SK-N-SH (cell line): Measurements from ENCODE around the gene PERM1. TPM values are rescaled to one million over a fixed set of nuclear protein-coding genes. Genes with fewer than 3 reads are reported as not detected.

ENCODE experiments used
- CTCF ChIA-PET: fragments of 300-600, 350-600 bp; formaldehyde crosslinking; extraction: SDS; loops from one replicate; lab custom pipeline; 2021; lab: Yijun Ruan, JAX
- POLR2A ChIA-PET: fragments of 350-600 bp; sonication (Branson Sonifier 250); formaldehyde crosslinking; extraction: SDS; loops from one replicate; lab custom pipeline; 2020; ENCODE audit warnings: antibody characterized with exemption, inconsistent platforms; lab: Yijun Ruan, JAX
- DNase-seq: peaks from one replicate; pipeline ENCODE4 v3.0.0; 2012
- H2AFZ ChIP-seq: fragments of 200-600 bp; sonication (generic); 2 replicates; pipeline ENCODE4 v1.8.1; 2016; ENCODE audit warnings: antibody characterized with exemption, mild to moderate bottlenecking, low read depth
- H3F3A ChIP-seq: fragments of 200-600 bp; sonication (generic); replicated peaks from 2 replicates; pipeline ENCODE3; 2016; ENCODE audit warnings: antibody characterized with exemption, mild to moderate bottlenecking; ENCODE audit not compliant: insufficient read depth
- H3K27ac ChIP-seq, 2 experiments: fragments of 200-500 bp in 1 of 2; fragments of 200-600 bp in 1 of 2; sonication (Bioruptor generic) in 1 of 2; sonication (generic), shearing (Covaris generic) in 1 of 2; 2 replicates each; pipeline versions ENCODE4 v1.5.1 to v1.6.1; 2014 to 2016; ENCODE audit warnings: low read depth in 2 of 2, inconsistent platforms in 1 of 2, low read length in 1 of 2, mild to moderate bottlenecking in 1 of 2, mixed read lengths in 1 of 2
- H3K27me3 ChIP-seq: fragments of 200-600 bp; sonication (generic), shearing (Covaris generic); 2 replicates; pipeline ENCODE4 v1.6.1; 2016; ENCODE audit warnings: mixed run types; ENCODE audit not compliant: insufficient read depth
- H3K36me3 ChIP-seq, 2 experiments: fragments of 200-500 bp in 1 of 2; fragments of 200-600 bp in 1 of 2; sonication (Bioruptor generic) in 1 of 2; sonication (generic) in 1 of 2; replicated peaks in 1 of 2; 2 replicates each; pipeline versions ENCODE3 to v1.5.1; 2014 to 2016; ENCODE audit warnings: low read length in 1 of 2, mild to moderate bottlenecking in 1 of 2; ENCODE audit not compliant: insufficient read depth in 2 of 2, control insufficient read depth in 1 of 2
- H3K4me1 ChIP-seq, 2 experiments: fragments of 200-500 bp in 1 of 2; fragments of 200-600 bp in 1 of 2; sonication (Bioruptor generic) in 1 of 2; sonication (generic), shearing (Covaris generic) in 1 of 2; 2 replicates each; pipeline versions ENCODE4 v1.5.1 to v1.6.1; 2014 to 2016; ENCODE audit warnings: low read depth in 1 of 2, low read length in 1 of 2, mixed run types in 1 of 2; ENCODE audit not compliant: insufficient read depth in 2 of 2, control insufficient read depth in 1 of 2
- H3K4me2 ChIP-seq: fragments of 200-600 bp; sonication (generic), shearing (Covaris generic); 2 replicates; pipeline ENCODE4 v1.6.1; 2017; ENCODE audit warnings: mixed run types
- H3K4me3 ChIP-seq, 2 experiments: fragments of 200-500 bp in 1 of 2; fragments of 200-600 bp in 1 of 2; sonication (Bioruptor generic) in 1 of 2; sonication (generic), shearing (Covaris generic) in 1 of 2; 2 replicates each; pipeline versions ENCODE4 v1.5.1 to v1.8.1; 2014 to 2016; ENCODE audit warnings: low read depth in 2 of 2, inconsistent platforms in 1 of 2, low read length in 1 of 2, mild to moderate bottlenecking in 1 of 2, mixed read lengths in 1 of 2, moderate library complexity in 1 of 2
- H3K79me2 ChIP-seq: fragments of 200-600 bp; sonication (generic); 2 replicates; pipeline ENCODE4 v1.8.1; 2017; ENCODE audit warnings: mild to moderate bottlenecking; ENCODE audit not compliant: insufficient read depth
- H3K9ac ChIP-seq: fragments of 200-600 bp; sonication (generic); 2 replicates; pipeline ENCODE4 v1.6.1; 2017; ENCODE audit warnings: mixed run types
- H3K9me2 ChIP-seq: fragments of 200-600 bp; sonication (generic); 2 replicates; pipeline ENCODE4 v1.6.1; 2017; ENCODE audit warnings: mixed run types
- H3K9me3 ChIP-seq: fragments of 200-600 bp; sonication (generic); 2 replicates; pipeline ENCODE4 v1.6.1; 2017; ENCODE audit warnings: mixed run types, mild to moderate bottlenecking, moderate library complexity
- H4K20me1 ChIP-seq: fragments of 200-600 bp; sonication (generic); 2 replicates; pipeline ENCODE4 v1.6.1; 2017; ENCODE audit warnings: mild to moderate bottlenecking, mixed run types; ENCODE audit not compliant: insufficient read depth
- ELF1 ChIP-seq: IDR thresholded peaks from 2 replicates; pipeline ENCODE4 v1.4.0; 2012
- EP300 ChIP-seq, 2 experiments: IDR thresholded peaks; 2 replicates each; pipeline versions ENCODE4 v1.4.0 to v1.6.1; 2012; ENCODE audit warnings: borderline replicate concordance in 1 of 2, low read depth in 1 of 2, low read length in 1 of 2
- EZH2phosphoT487 ChIP-seq: fragments of 200-600 bp; sonication (generic); IDR thresholded peaks from 2 replicates; pipeline ENCODE4 v1.6.1; 2017; ENCODE audit warnings: low read depth, mixed run types, mild to moderate bottlenecking, antibody characterized with exemption, moderate library complexity, borderline replicate concordance
- FOSL2 ChIP-seq: IDR thresholded peaks from 2 replicates; pipeline ENCODE4 v1.4.0; 2012; ENCODE audit warnings: low read depth, mild to moderate bottlenecking, moderate library complexity, borderline replicate concordance
- FOXJ3 ChIP-seq: sonication (generic); formaldehyde crosslinking; IDR thresholded peaks from 2 replicates; pipeline ENCODE4 v1.5.1; 2020; ENCODE audit warnings: mild to moderate bottlenecking, missing genetic modification reagents
- GABPA ChIP-seq: IDR thresholded peaks from 2 replicates; pipeline ENCODE4 v1.4.0; 2012; ENCODE audit warnings: low read depth, mild to moderate bottlenecking
- GATA2 ChIP-seq: sonication (generic); formaldehyde crosslinking; IDR thresholded peaks from 2 replicates; pipeline ENCODE4 v1.5.0; 2020; ENCODE audit warnings: mild to moderate bottlenecking, missing genetic modification reagents
- JUND ChIP-seq: IDR thresholded peaks from 2 replicates; pipeline ENCODE4 v1.4.0; 2012
- MXI1 ChIP-seq: IDR thresholded peaks from 2 replicates; pipeline ENCODE4 v1.6.1; 2012; ENCODE audit warnings: mild to moderate bottlenecking, low read depth, low read length, improper control_type of control experiment
- NRF1 ChIP-seq: IDR thresholded peaks from 2 replicates; pipeline ENCODE4 v1.6.1; 2012; ENCODE audit warnings: low read depth, mild to moderate bottlenecking, low read length
- POLR2AphosphoS5 ChIP-seq: IDR thresholded peaks from 2 replicates; pipeline ENCODE4 v1.6.1; 2012; ENCODE audit warnings: low read depth, low read length
- RAD21 ChIP-seq: IDR thresholded peaks from 2 replicates; pipeline ENCODE4 v1.6.1; 2012; ENCODE audit warnings: mild to moderate bottlenecking, low read length
- RFX5 ChIP-seq: IDR thresholded peaks from 2 replicates; pipeline ENCODE4 v1.6.1; 2012; ENCODE audit warnings: mild to moderate bottlenecking, improper control_type of control experiment, low read length
- RXRA ChIP-seq: IDR thresholded peaks from 2 replicates; pipeline ENCODE4 v1.4.0; 2012; ENCODE audit warnings: low read depth, mild to moderate bottlenecking, borderline replicate concordance
- TAF1 ChIP-seq: IDR thresholded peaks from 2 replicates; pipeline ENCODE4 v1.6.1; 2012; ENCODE audit warnings: low read depth, mild to moderate bottlenecking, low read length, moderate library complexity, borderline replicate concordance
- YY1 ChIP-seq: IDR thresholded peaks from 2 replicates; pipeline ENCODE4 v1.4.0; 2012; ENCODE audit warnings: low read depth, mild to moderate bottlenecking
- WGBS: methylation state at CpG from one replicate; pipeline ENCODE4 v1.1.6; 2017; ENCODE audit warnings: low lambda C conversion rate; 5-methylcytosine and 5-hydroxymethylcytosine counted together
- polyA plus RNA-seq, 3 experiments: library from polyadenylated mRNA; depleted of rRNA; stranded (reverse); fragments of >200 nt; gene quantifications; 2 replicates each; pipeline ENCODE4 v1.2.3, GENCODE V29; 2012
- TF ChIP-seq, protein P1 (sequence below): fragments of 150-350 bp; IDR thresholded peaks from 2 replicates; pipeline ENCODE4 v1.6.1; 2016; ENCODE audit warnings: mild to moderate bottlenecking, low read depth, low read length
- TF ChIP-seq, protein P2 (sequence below): fragments of 150-350 bp; IDR thresholded peaks from 2 replicates; pipeline ENCODE4 v1.6.1; 2017; ENCODE audit warnings: antibody characterized with exemption, low read length, low read depth, borderline replicate concordance
- TF ChIP-seq, protein P3 (sequence below): IDR thresholded peaks from 2 replicates; pipeline ENCODE4; 2012
- TF ChIP-seq, protein P4 (sequence below): fragments of 200-600 bp; sonication (generic); IDR thresholded peaks from 2 replicates; pipeline ENCODE4 v1.6.1; 2017; ENCODE audit warnings: antibody characterized with exemption, mild to moderate bottlenecking, moderate library complexity

Gene PERM1
- polyA plus RNA-seq, 1 of the 3 experiments (the other 2 are of a cell fraction): 0.25 TPM

DNA sequence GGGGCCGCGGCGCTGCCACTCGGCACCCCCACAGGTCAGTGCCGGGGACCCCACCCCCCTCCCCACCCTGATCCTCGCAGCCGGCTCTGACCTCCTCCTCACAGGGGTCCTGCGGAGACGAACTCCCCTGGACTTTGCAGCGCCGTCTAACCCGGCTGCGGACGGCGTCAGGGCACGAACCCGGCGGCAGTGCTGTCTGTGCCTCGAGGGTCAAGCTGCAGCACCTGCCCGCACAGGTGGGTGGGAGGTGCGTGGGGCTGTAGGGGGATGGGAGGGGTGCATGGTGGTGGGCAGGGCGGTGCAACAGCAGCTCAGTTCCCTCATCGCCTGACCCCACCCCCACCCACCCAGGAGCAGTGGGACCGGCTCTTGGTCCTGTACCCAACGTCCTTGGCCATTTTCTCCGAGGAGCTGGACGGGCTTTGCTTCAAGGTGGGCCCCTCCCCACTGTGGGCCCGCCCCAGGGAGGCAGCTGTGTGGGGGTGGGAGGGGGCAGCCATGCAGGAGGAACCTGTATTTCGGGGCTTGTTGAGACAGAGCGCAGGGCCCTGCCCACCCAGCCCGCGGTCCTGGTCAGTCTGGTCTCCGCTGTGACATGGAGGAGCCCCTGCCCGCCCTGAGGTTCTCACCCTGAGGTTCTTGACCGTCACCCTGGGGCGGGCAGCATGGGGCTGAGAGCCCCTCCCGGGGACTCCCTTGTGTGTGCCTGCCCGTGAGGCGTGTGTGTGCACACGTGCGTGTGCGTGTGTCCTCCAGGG, 10.7 kb downstream of the PERM1 start:
- Histone ChIP-seq H3K4me2 (no peak overlapping the region), H2AFZ (no peak overlapping the region), H3K27me3 (no peaks in the 10 kb centered on the region), H3K9me3 (no peaks in the 10 kb centered on the region), H3K27ac (no peak overlapping the region), H3K36me3 (no peaks in the 10 kb centered on the region), H3K9ac (no peak overlapping the region), H3K9me2 (no peaks in the 10 kb centered on the region), H3K4me1 (peaks cover 0 to 7% of the 10 kb centered on the region in 2 experiments; a peak in 1 of 4 replicates), H3F3A (peaks cover 3% of the 10 kb centered on the region), H3K79me2 (no peaks in the 10 kb centered on the region), H4K20me1 (no peaks in the 10 kb centered on the region), H3K4me3 (no peak overlapping the region)
- 26% methylated on average over 9 of the region's 42 CpGs for WGBS
- POLR2A ChIA-PET: interaction anchor here (0.6 to 1.0 kb wide), 2 partner anchors 12 to 66 kb away, joined by 4 read pairs; partner anchors contain the start of gene NOC2L
- DNase-seq: no peak
- CTCF ChIA-PET: interaction anchor here (0.9 to 1.8 kb wide), 7 partner anchors 12 to 101 kb away, joined by 3 to 7 read pairs (median 4); partner anchors contain the start of gene NOC2L
- TF ChIP-seq JUND: no peak
- no peak for TF ChIP-seq RFX5
- TF ChIP-seq FOXJ3: no peak
- no peak for TF ChIP-seq POLR2AphosphoS5
- no peak for TF ChIP-seq EP300 (IDR thresholded peaks at IDR 0.05; ENCODE audit: borderline replicate concordance in 1 of 2, low read depth in 1 of 2, low read length in 1 of 2)
- no peak for TF ChIP-seq RAD21
- no peak for TF ChIP-seq GABPA
- no peak for TF ChIP-seq YY1

DNA sequence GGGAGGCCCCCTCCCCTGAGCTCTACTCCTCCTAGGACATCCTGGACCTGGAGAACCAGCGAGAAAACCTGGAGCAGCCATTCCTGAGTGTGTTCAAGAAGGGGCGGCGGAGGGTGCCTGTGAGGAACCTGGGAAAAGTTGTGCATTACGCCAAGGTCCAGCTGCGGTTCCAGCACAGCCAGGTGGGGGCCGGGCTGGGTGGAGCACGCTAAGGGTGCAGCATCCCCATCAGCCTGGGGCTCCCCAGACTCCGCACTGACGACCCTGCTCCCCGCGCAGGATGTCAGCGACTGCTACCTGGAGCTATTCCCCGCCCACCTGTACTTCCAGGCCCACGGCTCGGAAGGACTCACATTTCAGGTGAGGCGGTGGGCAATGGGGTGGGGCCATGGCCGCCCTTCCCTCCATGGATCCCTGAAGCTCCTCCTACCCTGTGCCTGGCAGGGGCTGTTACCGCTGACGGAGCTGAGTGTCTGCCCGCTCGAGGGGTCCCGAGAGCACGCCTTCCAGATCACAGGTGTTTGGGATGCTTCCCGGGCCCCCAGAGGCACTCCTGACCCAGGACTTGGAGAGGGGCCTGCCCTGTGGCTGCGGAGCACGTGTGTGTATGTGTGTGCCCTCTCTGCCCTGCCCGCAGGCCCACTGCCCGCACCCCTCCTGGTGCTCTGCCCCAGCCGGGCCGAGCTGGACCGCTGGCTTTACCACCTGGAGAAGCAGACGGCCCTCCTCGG, 11.5 kb downstream of the PERM1 start:
- H3F3A ChIP-seq: no peaks in the 10 kb centered on the region
- H3K79me2 ChIP-seq: no peaks in the 10 kb centered on the region
- no peaks in the 10 kb centered on the region for H3K36me3 ChIP-seq
- no peak overlapping the region for H3K4me2 ChIP-seq
- H3K9me2 ChIP-seq: no peaks in the 10 kb centered on the region
- H3K27ac ChIP-seq: no peak overlapping the region
- CTCF ChIA-PET: interaction anchor here (0.9 to 1.8 kb wide), 6 partner anchors 11 to 101 kb away, joined by 3 to 5 read pairs (median 4); partner anchors contain the start of gene NOC2L
- H2AFZ ChIP-seq: no peak overlapping the region
- no peaks in the 10 kb centered on the region for H3K9me3 ChIP-seq
- no peaks in the 10 kb centered on the region for H4K20me1 ChIP-seq
- no peak overlapping the region for H3K9ac ChIP-seq
- no peak for DNase-seq
- H3K4me3 ChIP-seq: no peak overlapping the region
- H3K27me3 ChIP-seq: no peaks in the 10 kb centered on the region
- POLR2A ChIA-PET: interaction anchor here (0.6 to 1.0 kb wide), 2 partner anchors 11 to 66 kb away, joined by 4 read pairs; partner anchors contain the start of gene NOC2L
- TF ChIP-seq JUND: no peak
- TF ChIP-seq NRF1: no peak
- TF ChIP-seq ELF1: no peak
- TF ChIP-seq FOXJ3: no peak
- TF ChIP-seq EP300 (IDR thresholded peaks at IDR 0.05; ENCODE audit: borderline replicate concordance in 1 of 2, low read depth in 1 of 2, low read length in 1 of 2): no peak
- TF ChIP-seq, protein P1, sequence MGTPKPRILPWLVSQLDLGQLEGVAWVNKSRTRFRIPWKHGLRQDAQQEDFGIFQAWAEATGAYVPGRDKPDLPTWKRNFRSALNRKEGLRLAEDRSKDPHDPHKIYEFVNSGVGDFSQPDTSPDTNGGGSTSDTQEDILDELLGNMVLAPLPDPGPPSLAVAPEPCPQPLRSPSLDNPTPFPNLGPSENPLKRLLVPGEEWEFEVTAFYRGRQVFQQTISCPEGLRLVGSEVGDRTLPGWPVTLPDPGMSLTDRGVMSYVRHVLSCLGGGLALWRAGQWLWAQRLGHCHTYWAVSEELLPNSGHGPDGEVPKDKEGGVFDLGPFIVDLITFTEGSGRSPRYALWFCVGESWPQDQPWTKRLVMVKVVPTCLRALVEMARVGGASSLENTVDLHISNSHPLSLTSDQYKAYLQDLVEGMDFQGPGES: no peak
- TF ChIP-seq, protein P2, sequence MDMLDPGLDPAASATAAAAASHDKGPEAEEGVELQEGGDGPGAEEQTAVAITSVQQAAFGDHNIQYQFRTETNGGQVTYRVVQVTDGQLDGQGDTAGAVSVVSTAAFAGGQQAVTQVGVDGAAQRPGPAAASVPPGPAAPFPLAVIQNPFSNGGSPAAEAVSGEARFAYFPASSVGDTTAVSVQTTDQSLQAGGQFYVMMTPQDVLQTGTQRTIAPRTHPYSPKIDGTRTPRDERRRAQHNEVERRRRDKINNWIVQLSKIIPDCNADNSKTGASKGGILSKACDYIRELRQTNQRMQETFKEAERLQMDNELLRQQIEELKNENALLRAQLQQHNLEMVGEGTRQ: no peak
- no peak for TF ChIP-seq YY1
- no peak for TF ChIP-seq FOSL2
- no peak for TF ChIP-seq RXRA
- TF ChIP-seq EZH2phosphoT487: no peak
- TF ChIP-seq, protein P3, sequence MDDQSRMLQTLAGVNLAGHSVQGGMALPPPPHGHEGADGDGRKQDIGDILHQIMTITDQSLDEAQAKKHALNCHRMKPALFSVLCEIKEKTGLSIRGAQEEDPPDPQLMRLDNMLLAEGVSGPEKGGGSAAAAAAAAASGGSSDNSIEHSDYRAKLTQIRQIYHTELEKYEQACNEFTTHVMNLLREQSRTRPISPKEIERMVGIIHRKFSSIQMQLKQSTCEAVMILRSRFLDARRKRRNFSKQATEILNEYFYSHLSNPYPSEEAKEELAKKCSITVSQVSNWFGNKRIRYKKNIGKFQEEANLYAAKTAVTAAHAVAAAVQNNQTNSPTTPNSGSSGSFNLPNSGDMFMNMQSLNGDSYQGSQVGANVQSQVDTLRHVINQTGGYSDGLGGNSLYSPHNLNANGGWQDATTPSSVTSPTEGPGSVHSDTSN: no peak
- TF ChIP-seq, protein P4, sequence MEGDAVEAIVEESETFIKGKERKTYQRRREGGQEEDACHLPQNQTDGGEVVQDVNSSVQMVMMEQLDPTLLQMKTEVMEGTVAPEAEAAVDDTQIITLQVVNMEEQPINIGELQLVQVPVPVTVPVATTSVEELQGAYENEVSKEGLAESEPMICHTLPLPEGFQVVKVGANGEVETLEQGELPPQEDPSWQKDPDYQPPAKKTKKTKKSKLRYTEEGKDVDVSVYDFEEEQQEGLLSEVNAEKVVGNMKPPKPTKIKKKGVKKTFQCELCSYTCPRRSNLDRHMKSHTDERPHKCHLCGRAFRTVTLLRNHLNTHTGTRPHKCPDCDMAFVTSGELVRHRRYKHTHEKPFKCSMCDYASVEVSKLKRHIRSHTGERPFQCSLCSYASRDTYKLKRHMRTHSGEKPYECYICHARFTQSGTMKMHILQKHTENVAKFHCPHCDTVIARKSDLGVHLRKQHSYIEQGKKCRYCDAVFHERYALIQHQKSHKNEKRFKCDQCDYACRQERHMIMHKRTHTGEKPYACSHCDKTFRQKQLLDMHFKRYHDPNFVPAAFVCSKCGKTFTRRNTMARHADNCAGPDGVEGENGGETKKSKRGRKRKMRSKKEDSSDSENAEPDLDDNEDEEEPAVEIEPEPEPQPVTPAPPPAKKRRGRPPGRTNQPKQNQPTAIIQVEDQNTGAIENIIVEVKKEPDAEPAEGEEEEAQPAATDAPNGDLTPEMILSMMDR: no peak
- TF ChIP-seq MXI1: no peak
- TF ChIP-seq TAF1: no peak
- no peak for TF ChIP-seq GATA2 (CRISPR knock-in tag)
- TF ChIP-seq, all 33 proteins: peak for 0
- 40% methylated on average over 1 of the region's 33 CpGs for WGBS
- H3K4me1 ChIP-seq: peaks cover 0 to 1% of the 10 kb centered on the region in 2 experiments; a peak in 1 of 4 replicates
